GDM1 (cell line): ENCODE results near the gene ZFP28.

ENCODE experiments used
- DNase-seq: peaks from one replicate; lab custom pipeline; 2025; lab: John Stamatoyannopoulos, UW

Gene ZFP28

DNA sequence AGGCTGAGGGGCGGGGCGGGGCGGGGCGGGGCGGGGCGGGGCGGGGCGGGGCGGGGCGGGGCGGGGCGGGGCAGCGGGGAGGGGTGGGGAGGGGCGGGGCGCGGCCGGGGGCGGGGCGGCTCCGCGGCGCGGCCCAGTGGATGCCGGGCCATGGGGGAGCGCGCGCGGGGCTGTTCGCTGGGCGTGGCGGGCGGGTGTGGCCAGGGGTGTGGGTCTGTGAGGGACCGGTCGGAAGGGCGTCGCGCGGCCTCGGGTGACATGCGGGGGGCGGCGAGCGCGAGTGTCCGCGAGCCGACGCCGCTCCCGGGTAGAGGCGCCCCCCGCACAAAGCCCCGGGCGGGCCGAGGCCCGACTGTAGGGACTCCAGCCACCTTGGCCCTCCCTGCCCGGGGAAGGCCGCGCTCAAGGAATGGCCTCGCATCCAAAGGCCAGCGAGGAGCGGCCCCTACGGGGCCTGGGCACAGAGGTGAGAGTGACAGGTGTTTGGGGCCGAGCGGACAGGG is at the start of gene ZFP28:
Gene ZFP28 (plus strand): TSS at position 188 of the 503 bp plus-strand sequence. CDS start 71 bp downstream, at position 259.
- peak; percentile 87 for DNase-seq

DNA sequence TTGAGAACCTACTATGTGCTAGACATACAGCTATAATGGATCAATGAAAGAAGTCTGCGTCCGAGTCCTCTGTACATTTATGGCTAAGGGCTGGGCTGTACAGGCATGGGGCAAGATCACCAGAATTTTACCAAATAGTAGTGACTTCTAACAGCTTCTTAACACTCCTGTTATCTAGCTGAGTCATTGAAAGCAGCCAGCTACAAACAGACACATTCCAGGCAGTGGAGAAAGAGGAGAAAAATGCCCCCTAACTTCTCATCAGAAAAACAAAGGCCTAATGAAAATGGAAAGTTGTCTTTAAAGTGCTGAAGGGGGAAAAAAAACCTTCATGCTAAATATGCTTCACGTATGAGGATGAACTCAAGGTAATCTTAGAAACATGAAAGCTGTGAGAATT is 47.3 kb upstream of the ZFP28 start:
- DNase-seq: no peak

DNA sequence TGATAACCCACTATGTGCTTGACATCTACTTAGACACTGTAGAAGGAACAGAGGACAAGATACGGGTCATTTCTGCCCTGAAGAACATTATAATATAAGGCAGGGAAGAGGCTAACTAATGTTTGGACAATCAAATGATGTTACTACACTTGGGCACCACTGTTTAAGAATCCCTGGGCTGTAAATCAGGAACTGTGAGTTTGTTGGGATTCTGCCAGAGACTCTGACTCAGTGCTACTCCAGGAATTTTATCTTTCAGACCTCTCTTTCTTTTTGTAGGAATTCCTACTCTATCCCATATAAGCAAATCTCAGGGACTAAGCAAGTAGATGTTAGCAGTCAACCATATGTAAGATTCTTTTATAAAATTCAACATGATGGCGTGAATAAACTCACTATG is 34.2 kb upstream of the ZFP28 start:
- no peak for DNase-seq

DNA sequence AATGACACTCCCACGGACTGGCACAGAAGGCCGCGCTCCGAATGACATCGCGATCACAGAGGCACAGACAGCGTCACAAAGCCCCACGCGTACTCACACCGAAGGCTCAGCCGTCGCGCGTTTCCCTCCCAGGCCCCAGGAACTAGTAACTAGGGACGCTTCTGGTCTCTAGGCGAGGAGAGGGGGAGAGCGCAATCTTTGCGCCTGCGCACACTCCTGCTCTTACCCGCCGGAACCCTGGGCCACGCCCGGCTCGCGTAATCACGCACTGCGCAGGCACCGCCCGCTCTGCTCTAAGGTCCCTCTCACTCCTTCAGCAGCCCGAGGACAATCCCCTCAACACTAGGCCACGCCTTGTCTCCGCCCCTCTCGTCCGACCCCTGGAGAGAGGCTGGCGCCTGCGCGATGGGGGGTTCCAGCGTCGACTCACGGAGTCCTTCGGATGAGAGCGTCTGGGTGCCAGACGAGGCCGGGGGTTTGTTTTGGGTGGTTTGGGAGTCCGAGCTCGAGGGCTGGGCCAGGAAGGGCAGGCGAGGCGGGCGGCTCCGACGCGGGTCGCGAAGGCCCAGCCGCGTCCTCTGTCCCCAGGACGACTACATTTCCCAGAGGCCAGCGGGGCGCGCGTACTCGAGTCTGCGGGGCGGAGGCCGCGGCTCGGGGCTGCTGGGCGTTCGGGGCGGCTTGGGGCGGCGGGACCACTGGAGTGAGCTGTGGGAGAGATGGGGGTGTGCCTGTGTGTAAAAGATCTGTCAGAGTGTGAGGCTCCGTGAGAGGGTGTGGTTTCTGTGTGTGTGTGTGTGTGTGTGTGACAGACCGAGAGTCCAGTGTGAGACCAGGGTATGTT is 31.1 kb upstream of the ZFP28 start, which contains the start of gene ZNF471:
Gene ZNF471 (plus strand): TSS at position 410 of the 844 bp plus-strand sequence. CDS start 3,717 bp downstream, outside the sequence.
- DNase-seq: no peak

DNA sequence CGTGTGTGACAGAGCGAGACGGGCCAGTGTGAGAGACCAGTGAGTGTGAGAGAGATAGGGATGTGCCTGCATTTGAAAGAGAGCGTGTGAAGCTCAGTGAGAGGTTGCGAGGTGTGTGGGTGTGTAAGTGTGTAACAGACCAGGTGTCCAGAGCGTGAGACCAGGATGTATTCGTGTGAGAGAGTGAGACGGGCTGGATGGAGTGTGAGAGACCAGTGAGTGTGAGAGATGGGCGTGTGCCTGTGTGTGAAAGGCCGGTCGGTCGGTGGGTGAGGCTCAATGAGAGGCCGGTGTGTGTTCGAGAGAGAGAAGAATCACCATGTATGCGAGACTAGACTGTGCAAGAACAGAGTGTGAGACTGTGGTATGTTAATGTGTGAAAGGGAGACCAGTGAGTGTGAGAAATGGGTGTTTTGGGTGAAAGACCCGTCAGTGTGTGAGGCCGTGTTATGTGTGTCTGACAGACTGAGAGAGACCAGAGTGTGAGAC is 30.4 kb upstream of the ZFP28 start:
- DNase-seq: no peak

DNA sequence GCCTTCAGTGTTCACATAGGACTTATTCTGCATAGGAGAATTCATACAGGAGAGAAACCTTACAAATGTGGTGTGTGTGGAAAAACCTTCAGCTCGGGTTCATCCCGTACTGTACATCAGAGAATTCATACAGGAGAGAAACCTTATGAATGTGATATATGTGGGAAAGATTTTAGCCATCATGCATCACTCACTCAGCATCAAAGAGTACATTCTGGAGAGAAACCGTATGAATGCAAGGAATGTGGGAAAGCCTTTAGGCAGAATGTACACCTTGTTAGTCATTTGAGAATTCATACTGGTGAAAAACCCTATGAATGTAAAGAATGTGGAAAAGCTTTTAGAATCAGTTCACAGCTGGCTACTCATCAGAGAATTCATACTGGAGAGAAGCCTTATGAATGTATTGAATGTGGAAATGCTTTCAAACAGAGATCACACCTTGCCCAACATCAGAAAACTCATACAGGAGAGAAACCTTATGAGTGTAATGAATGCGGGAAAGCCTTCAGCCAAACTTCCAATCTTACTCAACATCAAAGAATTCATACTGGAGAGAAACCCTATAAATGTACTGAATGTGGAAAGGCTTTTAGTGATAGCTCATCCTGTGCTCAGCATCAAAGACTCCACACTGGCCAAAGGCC is 13.4 kb upstream of the ZFP28 start:
- no peak for DNase-seq

DNA sequence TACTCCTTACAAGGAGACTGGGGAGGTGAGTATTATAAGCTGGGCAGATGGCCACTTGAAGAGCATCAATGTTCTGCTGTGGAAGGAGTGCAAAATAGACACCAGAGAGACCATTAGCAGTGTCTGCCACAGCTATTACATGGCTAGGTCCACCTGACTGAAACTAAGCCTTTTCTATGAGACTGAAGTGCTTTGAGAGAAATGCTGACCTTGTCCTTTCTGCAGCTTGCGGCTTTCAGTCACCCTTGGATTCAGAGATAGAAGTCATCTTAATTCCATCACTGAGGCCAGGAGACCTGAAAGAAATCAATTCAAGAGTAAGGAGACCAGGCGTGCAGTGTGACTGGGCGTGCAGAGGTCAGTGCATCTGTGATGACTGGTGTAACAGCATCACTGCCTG is 1.3 kb upstream of the ZFP28 start:
- DNase-seq: no peak

DNA sequence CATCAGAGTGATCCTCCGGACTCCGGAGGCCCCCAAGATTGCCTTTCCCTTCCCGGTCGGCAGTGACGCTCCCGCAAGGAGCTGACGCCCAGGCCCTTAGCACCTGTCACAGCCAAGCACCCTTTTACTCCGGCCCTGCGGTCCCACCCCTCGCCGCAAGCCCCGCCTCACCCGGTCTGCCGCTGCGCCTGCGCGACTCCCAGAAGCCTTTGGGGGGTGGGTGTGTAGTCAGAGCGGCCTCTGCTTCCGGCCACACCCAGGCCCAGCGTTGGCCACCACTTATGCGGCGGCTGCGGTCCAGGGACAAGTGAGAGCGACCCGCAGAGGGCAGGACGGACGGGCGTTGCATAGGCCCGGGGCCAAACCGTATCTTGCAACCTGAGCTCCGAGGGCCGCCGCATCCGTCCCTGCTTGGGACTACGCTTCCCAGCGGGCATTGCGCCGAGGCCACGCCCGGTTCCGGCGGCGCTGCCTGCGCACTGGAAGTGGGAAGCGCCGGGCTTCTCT is 441 bp upstream of the ZFP28 start:
- DNase-seq: peak; percentile 87

DNA sequence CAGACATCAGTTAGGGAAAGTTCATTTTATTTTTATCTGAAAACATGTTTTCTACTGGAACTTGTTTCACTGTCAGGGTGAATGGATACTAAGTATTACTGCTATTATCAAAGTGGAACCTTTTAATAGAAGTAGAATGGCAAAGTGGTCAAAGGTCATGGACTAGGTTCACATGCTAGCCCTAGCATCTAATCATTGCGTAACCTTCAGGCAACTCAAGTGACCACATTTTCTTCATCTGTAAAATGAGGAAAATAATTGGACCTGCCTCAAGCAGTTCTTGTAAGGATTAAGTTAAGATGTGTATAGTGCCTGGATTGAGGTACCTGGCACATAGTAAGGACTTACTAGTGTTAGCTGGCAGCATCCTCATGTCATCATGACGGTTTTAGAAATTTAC is 5.0 kb downstream of the ZFP28 start:
- no peak for DNase-seq

DNA sequence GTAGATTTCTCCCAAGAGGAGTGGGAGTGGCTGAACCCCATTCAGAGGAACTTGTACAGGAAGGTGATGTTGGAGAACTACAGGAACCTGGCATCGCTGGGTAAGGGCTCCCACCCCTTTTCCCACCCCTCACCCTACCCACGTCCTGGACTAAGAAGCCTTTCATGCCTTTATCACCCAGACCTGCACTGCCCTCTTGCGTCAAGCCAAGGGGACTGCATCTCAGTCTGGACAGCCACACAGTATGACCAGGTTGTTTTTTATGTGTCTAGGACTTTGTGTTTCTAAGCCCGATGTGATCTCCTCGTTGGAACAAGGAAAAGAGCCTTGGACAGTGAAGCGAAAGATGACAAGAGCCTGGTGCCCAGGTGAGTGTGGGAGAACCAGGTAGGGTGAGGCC is 8.8 kb downstream of the ZFP28 start:
- no peak for DNase-seq

DNA sequence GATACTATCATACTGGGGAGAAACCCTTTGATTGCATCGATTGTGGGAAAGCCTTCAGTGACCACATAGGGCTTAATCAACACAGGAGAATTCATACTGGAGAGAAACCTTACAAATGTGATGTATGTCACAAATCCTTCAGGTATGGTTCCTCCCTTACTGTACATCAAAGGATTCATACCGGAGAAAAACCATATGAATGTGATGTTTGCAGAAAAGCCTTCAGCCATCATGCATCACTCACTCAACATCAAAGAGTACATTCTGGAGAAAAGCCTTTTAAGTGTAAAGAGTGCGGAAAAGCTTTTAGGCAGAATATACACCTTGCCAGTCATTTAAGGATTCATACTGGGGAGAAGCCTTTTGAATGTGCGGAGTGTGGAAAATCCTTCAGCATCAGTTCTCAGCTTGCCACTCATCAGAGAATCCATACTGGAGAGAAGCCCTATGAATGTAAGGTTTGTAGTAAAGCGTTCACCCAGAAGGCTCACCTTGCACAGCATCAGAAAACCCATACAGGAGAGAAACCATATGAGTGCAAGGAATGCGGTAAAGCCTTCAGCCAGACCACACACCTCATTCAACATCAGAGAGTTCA is 15.6 kb downstream of the ZFP28 start:
- DNase-seq: no peak

DNA sequence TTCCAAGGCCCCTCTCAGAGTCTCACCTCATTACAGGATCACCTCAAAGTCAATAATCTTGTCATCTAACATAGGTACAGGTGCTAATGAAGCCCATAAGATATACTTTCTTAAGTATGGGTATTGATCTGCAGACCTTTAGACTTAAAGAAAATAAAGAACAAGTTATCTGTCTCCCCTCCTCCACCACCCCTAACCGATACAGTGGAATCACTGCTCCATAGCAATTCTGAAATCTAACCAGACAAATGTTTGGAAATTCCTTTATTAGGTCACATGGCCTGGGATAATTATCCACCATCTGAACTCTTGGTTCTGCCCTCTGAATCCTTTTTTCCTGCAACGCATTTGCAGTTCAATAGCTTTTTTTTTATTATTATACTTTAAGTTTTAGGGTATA is 24.0 kb downstream of the ZFP28 start:
- DNase-seq: no peak

DNA sequence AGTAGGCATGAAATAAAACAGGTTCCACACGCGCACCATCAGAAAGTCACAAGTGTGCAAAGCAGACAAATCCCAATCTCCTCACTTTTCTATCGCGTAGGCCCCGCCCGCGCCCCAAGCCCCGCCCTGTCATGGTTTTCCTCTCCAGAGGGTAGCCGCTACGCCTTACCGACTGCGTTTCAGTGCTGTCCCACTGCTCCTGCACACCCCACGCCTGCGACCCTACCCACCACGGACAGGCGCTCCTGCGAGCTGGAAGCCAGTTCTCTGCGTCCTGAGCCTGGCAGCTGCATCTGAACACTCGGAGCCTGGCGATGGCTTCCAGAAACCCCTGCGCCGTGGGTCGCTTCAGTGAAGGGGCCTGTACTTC is 28.1 kb downstream of the ZFP28 start:
- DNase-seq: no peak

DNA sequence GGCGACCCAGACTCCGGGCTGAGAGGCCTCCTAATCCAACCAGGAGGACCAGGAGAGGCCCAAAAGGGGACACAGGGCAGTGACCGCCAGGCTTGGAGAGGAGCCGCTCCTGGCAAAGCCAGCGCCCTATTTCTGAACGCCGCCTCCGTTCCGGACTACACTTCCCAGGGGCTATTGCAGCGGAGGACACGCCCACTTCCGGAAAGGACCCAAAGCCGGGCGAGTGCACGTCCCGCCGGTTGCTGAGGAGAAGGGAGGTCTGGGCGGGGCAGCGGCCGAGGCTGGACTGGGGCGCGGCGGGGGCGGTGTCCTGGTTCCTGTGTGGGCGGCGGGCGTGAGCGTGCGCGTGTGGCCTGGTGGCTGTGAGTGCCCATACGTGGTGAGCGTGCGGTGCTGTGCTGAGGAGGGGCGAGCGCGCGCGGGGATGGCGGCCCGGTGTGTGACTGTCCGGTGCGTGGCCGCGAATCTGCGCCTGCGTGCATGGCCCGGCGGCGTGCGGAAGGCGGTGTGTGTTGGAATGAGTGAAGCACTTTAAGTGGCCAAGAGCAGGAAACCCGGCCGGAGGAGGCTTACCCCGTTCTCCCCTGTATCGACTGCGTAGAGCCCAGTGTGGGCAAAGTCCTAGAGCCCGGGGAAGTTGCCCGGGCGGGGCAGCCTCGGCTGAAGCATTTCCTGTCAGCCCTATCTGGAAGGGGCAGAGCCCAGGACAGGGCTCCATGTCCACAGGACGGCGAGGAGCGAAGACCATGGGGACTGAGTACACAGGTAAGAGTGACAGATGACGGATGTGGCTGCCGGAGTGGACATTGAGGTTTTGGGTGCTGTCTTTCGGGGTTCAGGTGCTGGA is 28.7 kb downstream of the ZFP28 start, which contains the start of gene ZNF470:
Gene ZNF470 (plus strand): TSS at position 195 of the 847 bp plus-strand sequence. CDS start 2,844 bp downstream, outside the sequence.
- DNase-seq: peak; percentile 79

DNA sequence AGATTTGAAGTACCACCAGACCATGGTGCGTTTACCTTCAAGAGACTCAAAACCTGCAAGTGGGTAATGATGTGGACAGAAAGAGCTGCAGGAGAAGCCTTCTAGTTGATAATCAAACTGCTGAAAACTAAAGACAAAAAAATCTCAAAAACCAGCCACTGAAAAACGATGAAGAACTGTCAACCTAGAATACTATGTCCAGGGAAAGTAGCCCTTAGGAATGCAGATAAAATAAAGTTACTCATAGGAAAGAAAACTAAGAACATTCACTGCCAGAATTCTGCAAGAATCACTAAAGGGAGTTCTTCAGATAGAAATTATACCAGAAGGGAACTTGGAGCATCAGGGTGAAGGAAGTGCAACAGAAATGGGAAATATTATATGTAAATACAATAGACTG is 33.8 kb downstream of the ZFP28 start:
- DNase-seq: no peak

DNA sequence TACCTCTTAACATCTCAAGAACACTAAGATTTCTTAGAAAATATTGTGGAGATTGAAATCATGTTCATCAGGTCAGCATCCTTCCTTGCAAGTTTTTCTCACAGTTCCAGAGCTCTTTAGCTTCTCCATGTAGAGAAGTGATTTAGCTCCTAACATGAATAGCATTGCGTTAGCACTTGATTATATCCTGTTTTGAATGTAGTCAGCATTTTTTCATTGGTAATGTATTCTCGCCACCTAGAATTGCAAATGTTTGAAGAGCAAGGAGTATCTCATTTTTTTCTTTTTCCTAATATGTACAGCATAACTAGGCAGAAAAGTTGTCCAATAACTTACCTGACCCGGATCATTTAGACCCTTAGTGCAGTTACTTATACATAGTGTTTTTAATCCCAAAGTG is 35.2 kb downstream of the ZFP28 start:
- DNase-seq: no peak

DNA sequence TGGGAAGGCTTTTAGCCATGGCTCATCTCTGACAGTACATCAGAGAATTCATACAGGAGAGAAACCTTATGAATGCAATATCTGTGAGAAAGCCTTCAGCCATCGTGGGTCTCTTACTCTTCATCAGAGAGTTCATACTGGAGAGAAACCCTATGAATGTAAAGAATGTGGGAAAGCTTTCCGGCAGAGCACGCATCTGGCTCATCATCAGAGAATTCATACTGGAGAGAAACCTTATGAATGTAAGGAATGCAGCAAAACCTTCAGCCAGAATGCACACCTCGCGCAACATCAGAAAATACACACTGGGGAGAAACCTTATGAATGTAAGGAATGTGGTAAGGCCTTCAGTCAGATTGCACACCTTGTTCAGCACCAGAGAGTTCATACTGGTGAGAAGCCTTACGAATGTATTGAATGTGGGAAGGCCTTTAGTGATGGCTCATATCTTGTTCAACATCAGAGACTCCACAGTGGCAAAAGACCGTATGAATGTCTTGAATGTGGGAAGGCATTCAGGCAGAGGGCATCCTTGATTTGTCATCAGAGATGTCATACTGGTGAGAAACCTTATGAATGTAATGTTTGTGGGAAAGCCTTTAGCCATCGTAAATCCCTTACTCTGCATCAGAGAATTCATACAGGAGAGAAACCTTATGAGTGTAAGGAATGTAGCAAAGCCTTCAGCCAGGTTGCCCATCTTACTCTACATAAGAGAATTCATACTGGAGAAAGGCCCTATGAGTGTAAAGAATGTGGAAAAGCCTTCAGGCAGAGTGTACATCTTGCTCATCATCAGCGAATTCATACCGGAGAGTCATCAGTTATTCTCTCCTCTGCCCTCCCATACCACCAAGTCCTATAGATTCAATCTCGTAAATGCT is 39.2 kb downstream of the ZFP28 start:
- DNase-seq: no peak

DNA sequence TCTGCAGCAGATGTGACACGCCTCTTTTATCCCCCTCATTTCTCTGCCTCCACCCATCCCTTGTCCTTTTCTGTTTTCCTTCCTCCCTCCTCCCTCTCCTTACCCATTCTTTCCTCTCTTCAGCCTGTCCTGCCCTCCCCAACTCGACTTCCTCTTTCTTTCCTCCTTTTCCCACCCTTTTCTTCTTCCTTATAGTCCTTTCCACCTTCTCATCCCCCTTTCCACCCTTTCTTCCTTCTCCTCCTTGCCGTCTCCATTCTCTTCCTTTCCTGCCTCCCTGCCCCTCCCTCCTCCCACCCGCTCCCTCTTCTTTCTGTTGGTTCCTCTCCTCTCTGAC is 55.7 kb downstream of the ZFP28 start:
- no peak for DNase-seq

DNA sequence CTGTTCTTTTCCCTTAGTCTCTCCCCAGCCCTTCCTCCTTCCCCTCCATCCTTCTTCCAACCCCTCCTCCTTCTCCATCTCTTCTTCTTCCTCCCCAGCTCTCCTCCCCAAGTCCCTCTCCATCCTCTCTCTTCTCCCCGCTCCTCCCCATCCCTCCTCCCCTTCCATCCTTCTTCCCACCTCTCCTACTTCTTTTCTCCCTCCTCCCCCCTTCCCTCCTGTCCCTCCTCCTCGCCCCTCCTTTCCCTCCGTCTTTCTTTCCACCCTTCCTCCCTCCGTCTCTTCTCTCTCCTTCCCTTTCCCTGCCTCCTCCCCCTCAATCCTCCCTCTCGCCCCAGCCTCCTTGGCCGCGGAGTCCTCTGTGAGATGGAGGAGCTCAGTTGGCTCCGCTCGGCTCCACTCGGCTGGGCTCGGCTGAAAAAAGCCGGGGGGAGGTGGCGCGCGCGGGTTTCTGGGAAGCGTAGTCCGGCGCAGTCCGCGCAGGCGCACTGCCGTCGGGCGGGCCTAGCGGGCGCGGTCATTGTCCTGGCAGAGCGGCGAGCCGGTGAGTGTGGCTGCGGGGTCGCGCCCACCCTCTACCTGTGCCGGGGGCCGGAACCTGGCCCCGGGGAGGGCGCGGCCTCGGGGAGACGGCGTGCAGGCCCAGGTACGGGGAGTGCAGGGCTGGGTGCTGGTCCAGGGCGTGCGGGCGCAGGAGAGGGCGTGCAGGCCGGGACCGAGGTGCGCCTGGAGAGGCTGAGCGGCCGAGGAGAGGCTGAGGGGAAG is 56.2 kb downstream of the ZFP28 start, which contains the start of gene ZNF71:
Gene ZNF71 (plus strand): TSS at position 520 of the 765 bp plus-strand sequence. CDS start 6,257 bp downstream, outside the sequence.
- peak; percentile 77 for DNase-seq

DNA sequence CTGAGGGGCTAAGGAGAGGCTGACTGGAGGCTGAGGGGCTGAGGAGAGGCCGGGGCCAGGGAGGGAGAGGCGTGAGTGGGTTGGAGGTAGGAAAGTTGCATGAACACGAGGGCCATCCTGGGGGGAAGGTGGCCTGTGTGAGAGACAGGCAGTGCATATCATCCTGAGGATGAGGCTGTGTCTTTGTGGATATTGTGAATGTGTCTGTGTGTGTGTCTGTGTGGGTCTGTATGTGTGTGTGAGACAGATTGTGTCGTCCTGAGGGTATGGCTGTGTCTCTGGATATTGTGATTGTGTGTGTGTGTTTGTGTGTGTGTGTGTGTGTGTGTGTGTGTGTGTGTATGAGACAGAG is 56.8 kb downstream of the ZFP28 start:
- DNase-seq: no peak
